ENCODE data around the gene CCDC43. TPM values are rescaled to one million over a fixed set of nuclear protein-coding genes. Genes with fewer than 3 reads are reported as not detected.

Gene CCDC43
- total and polyA plus RNA-seq, 4 experiments from 2014 or later = 10.7 to 18.8 (median 16.0) TPM

GRCh38 chr17:44627513-44628242 is 61.9 kb downstream of the CCDC43 start:
- CTCF ChIA-PET (ENCODE audit: partially characterized antibody) = no interaction called here
- no peaks in the 10 kb centered on the region for H3K4me1 ChIP-seq (ENCODE audit: insufficient read depth, low read length)
- no peaks in the 10 kb centered on the region for H3K27me3 ChIP-seq (ENCODE audit: insufficient read depth, low read length)
- H3K9me3 ChIP-seq (ENCODE audit: control insufficient read depth in 1 of 2, low read length in 2 of 2) = no peaks in the 10 kb centered on the region
- Mint-ChIP-seq H3K36me3 (no peaks in the 10 kb centered on the region), H3K9me3 (peaks cover 0 to 2% (median 0%) of the 10 kb centered on the region in 8 donors), H3K27ac (no peak overlapping the region), H3K4me3 (no peak overlapping the region), H3K4me1 (no peaks in the 10 kb centered on the region), H3K27me3 (peaks cover 15 to 17% of the 10 kb centered on the region in 2 donors)
- no peak overlapping the region for H3K4me3 ChIP-seq (ENCODE audit: low read length in 2 of 2)
- POLR2A ChIA-PET (ENCODE audit: partially characterized antibody) = no interaction called here
- no peak for DNase-seq
- H3K27ac ChIP-seq (ENCODE audit: low read depth, low read length) = no peak overlapping the region
- no peaks in the 10 kb centered on the region for H3K36me3 ChIP-seq (ENCODE audit: insufficient read depth, low read length)
- intact Hi-C loops (cut with micrococcal nuclease) = no loop called here

Other genes starting within 250 kb of the CCDC43 start
- 10 to 100 TPM; 69.8 to 70.6 TPM for gene GPATCH8, start 186.4 kb downstream of the CCDC43 start, total RNA-seq
- 10 to 100 TPM; 12.9 to 75.8 TPM for gene GPATCH8, start 186.4 kb downstream of the CCDC43 start, polyA plus RNA-seq
- not detected for gene FZD2, start 132.3 kb downstream of the CCDC43 start, total RNA-seq
- gene FZD2, start 132.3 kb downstream of the CCDC43 start, polyA plus RNA-seq = not detected
- not detected for gene MEIOC, start 33.3 kb downstream of the CCDC43 start, total RNA-seq
- gene MEIOC, start 33.3 kb downstream of the CCDC43 start, polyA plus RNA-seq = under 1 TPM; 0.21 to 0.31 TPM
- gene DBF4B, start 18.9 kb upstream of the CCDC43 start, total RNA-seq = 1 to 10 TPM; 8.1 to 8.4 TPM
- under 1 TPM in 1 of 2 donors, not detected in 1; 1.00 TPM for gene DBF4B, start 18.9 kb upstream of the CCDC43 start, polyA plus RNA-seq
- gene ADAM11, start 69.2 kb upstream of the CCDC43 start, total RNA-seq = under 1 TPM; 0.72 to 0.90 TPM
- under 1 TPM; 0.03 to 0.09 TPM for gene ADAM11, start 69.2 kb upstream of the CCDC43 start, polyA plus RNA-seq
- not detected for gene GJC1, start 140.5 kb upstream of the CCDC43 start, total RNA-seq
- not detected for gene GJC1, start 140.5 kb upstream of the CCDC43 start, polyA plus RNA-seq
- not detected for gene HIGD1B, start 158.1 kb upstream of the CCDC43 start, total RNA-seq
- not detected for gene HIGD1B, start 158.1 kb upstream of the CCDC43 start, polyA plus RNA-seq
- 100 to 1,000 TPM in 1 of 2 experiments, 10 to 100 TPM in 1; 98.9 to 101 TPM for gene EFTUD2, start 209.7 kb upstream of the CCDC43 start, total RNA-seq
- 10 to 100 TPM; 82.2 to 82.3 TPM for gene EFTUD2, start 209.7 kb upstream of the CCDC43 start, polyA plus RNA-seq
- not detected for gene GFAP, start 225.7 kb upstream of the CCDC43 start, total RNA-seq
- under 1 TPM in 1 of 2 donors, not detected in 1; 0.16 TPM for gene GFAP, start 225.7 kb upstream of the CCDC43 start, polyA plus RNA-seq